Karpas-422 (cell line): ENCODE data around the gene PSME2. TPM values are rescaled to one million over a fixed set of nuclear protein-coding genes. Genes with fewer than 3 reads are reported as not detected.

Experiments used
- DNase-seq: peaks from one replicate; pipeline ENCODE4 v3.0.0-alpha.2; 2015
- H2AFZ ChIP-seq: fragments of 200-600 bp; sonication (generic); 2 replicates; pipeline ENCODE4 v1.6.1; 2014; ENCODE audit warnings: antibody characterized with exemption, low read length, mixed read lengths
- H3K27ac ChIP-seq: fragments of 200-600 bp; sonication (generic); 2 replicates; pipeline ENCODE4 v1.5.1; 2014; ENCODE audit warnings: mild to moderate bottlenecking, low read length, moderate library complexity
- H3K27me3 ChIP-seq: fragments of 200-600 bp; sonication (generic); 2 replicates; pipeline ENCODE4 v1.6.1; 2014; ENCODE audit warnings: low read length, mixed read lengths
- H3K36me3 ChIP-seq: fragments of 200-600 bp; sonication (generic); 2 replicates; pipeline ENCODE4 v1.6.1; 2014; ENCODE audit warnings: low read length, mixed read lengths; ENCODE audit not compliant: insufficient read depth
- H3K4me1 ChIP-seq: fragments of 200-600 bp; sonication (generic); 2 replicates; pipeline ENCODE4 v1.6.1; 2014; ENCODE audit warnings: mild to moderate bottlenecking, low read length, mixed read lengths
- H3K4me2 ChIP-seq: fragments of 200-600 bp; sonication (generic); 2 replicates; pipeline ENCODE4 v1.6.1; 2014; ENCODE audit warnings: low read length, low read depth, mild to moderate bottlenecking; ENCODE audit not compliant: poor library complexity, severe bottlenecking
- H3K4me3 ChIP-seq: fragments of 200-600 bp; sonication (generic); 2 replicates; pipeline ENCODE4 v1.5.1; 2014; ENCODE audit warnings: mild to moderate bottlenecking, antibody characterized with exemption, low read length, mixed read lengths
- H3K79me2 ChIP-seq: fragments of 200-600 bp; sonication (generic); 2 replicates; pipeline ENCODE4 v1.6.1; 2014; ENCODE audit warnings: mild to moderate bottlenecking, low read length, mixed read lengths
- H3K9ac ChIP-seq: fragments of 200-600 bp; sonication (generic); 2 replicates; pipeline ENCODE4 v1.6.0; 2014; ENCODE audit warnings: low read length
- H3K9me2 ChIP-seq: fragments of 200-600 bp; sonication (generic), shearing (Covaris generic); replicated peaks from 2 replicates; pipeline ENCODE4 v1.6.0; 2014; ENCODE audit warnings: mild to moderate bottlenecking, low read length, moderate library complexity; ENCODE audit not compliant: insufficient read depth
- H3K9me3 ChIP-seq: fragments of 300-700, 200-600 bp; sonication (generic); 2 replicates; pipeline ENCODE4 v1.6.1; 2014; ENCODE audit warnings: low read length, mixed read lengths
- H4K20me1 ChIP-seq: fragments of 200-600 bp; sonication (generic); 2 replicates; pipeline ENCODE4 v1.6.1; 2014; ENCODE audit warnings: mild to moderate bottlenecking, antibody characterized with exemption, low read length, low read depth; ENCODE audit not compliant: insufficient read depth
- total RNA-seq: library from RNA; depleted of rRNA; stranded (reverse); fragments of >200 nt; shearing (Covaris generic); gene quantifications from 2 replicates; pipeline ENCODE4 v1.2.3, GENCODE V29; 2014; ENCODE audit warnings: low replicate concordance

PSME2 gene
- total RNA-seq, 1 experiment from 2014 or later, result 536 TPM

DNA sequence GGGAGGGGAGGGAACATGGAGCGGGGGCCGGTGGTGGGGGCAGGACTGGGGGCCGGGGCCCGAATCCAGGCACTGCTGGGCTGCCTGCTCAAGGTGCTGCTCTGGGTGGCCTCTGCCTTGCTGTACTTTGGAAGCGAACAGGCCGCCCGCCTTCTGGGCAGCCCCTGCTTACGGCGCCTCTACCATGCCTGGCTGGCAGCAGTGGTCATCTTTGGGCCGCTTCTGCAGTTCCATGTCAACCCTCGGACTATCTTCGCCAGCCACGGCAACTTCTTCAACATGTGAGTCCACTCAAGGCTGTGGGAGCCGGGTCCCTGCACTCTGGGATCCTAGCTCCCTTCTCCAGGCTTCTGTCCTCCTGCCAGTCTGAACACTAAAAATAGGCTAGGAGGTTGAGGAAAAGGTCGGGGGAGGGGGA is 14.9 kb downstream of the PSME2 start:
- Histone ChIP-seq H4K20me1 (no peaks in the 10 kb centered on the region), H3K9ac (no peak overlapping the region), H3K79me2 (peaks cover 6% of the 10 kb centered on the region), H3K36me3 (no peaks in the 10 kb centered on the region), H3K27me3 (no peaks in the 10 kb centered on the region), H2AFZ (no peak overlapping the region), H3K9me3 (no peaks in the 10 kb centered on the region), H3K4me2 (no peak overlapping the region), H3K27ac (no peak overlapping the region), H3K4me3 (no peak overlapping the region), H3K4me1 (peaks cover 9% of the 10 kb centered on the region), H3K9me2 (no peaks in the 10 kb centered on the region)
- no peak for DNase-seq

- H3K9ac ChIP-seq, result no peak overlapping the region
Measured at GRCh38 chr14:24130717-24131548, 15.5 kb downstream of the PSME2 start.

GRCh38 chr14:24130380-24130716 is 16.1 kb downstream of the PSME2 start, which contains the start of gene FITM1:
FITM1 (plus strand) TSS chr14:24130659; CDS start chr14:24131564, 905 bp downstream.
- Histone ChIP-seq H3K27me3 (no peaks in the 10 kb centered on the region), H3K9ac (no peak within 1 kb of the TSS)

More at GRCh38 chr14:24130717-24131548, 15.5 kb downstream of the PSME2 start:
- no peaks in the 10 kb centered on the region for H3K36me3 ChIP-seq
- H3K9me3 ChIP-seq, result no peaks in the 10 kb centered on the region
- no peaks in the 10 kb centered on the region for H4K20me1 ChIP-seq
- H3K4me1 ChIP-seq, result peaks cover 9% of the 10 kb centered on the region
- H3K4me3 ChIP-seq, result no peak overlapping the region
- no peaks in the 10 kb centered on the region for H3K27me3 ChIP-seq
- no peak for DNase-seq
- no peaks in the 10 kb centered on the region for H3K9me2 ChIP-seq
- no peak overlapping the region for H2AFZ ChIP-seq
- H3K4me2 ChIP-seq, result no peak overlapping the region
- no peak overlapping the region for H3K27ac ChIP-seq
- no peaks in the 10 kb centered on the region for H3K79me2 ChIP-seq

GRCh38 chr14:24129410-24129998 is 16.9 kb downstream of the PSME2 start:
- Histone ChIP-seq H3K4me3 (no peak overlapping the region), H2AFZ (no peak overlapping the region), H3K9ac (no peak overlapping the region), H3K4me1 (no peaks in the 10 kb centered on the region), H4K20me1 (no peaks in the 10 kb centered on the region), H3K36me3 (no peaks in the 10 kb centered on the region), H3K27me3 (no peaks in the 10 kb centered on the region), H3K79me2 (no peaks in the 10 kb centered on the region), H3K9me2 (no peaks in the 10 kb centered on the region), H3K27ac (no peak overlapping the region), H3K4me2 (no peak overlapping the region), H3K9me3 (no peaks in the 10 kb centered on the region)
- DNase-seq, result no peak

More at GRCh38 chr14:24130380-24130716, 16.1 kb downstream of the PSME2 start, which contains the start of gene FITM1:
- H3K27ac ChIP-seq, result no peak within 1 kb of the TSS
- no peaks in the 10 kb centered on the region for H3K9me3 ChIP-seq
- DNase-seq, result no peak
- no peak within 1 kb of the TSS for H3K4me3 ChIP-seq
- H3K36me3 ChIP-seq, result no peaks in the 10 kb centered on the region
- H2AFZ ChIP-seq, result no peak within 1 kb of the TSS
- no peaks in the 10 kb centered on the region for H3K9me2 ChIP-seq
- no peak within 1 kb of the TSS for H3K4me2 ChIP-seq
- no peaks in the 10 kb centered on the region for H4K20me1 ChIP-seq
- H3K79me2 ChIP-seq, result no peaks in the 10 kb centered on the region
- peaks cover 4% of the 10 kb centered on the region for H3K4me1 ChIP-seq

DNA sequence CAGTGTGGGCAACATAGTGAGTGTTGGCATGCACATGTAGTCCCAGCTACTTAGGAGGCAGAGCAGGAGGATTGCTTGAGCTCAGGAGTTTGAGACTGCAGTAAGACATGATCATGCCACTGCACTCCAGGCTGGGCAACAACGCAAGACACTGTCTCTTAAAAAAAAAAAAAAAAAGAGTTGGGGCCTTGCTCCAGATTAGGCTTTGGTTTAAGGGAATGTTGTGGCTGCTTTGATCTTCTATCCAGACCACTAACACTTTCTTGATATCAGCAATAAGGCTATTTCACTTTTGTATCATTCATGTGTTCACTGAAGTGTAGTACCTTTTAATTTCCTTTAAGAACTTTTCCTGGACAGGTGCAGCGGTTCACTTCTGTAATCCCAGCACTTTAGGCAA is 18.7 kb downstream of the PSME2 start:
- Histone ChIP-seq H3K36me3 (peaks cover 2% of the 10 kb centered on the region; the same call in 1 of the 2 replicates), H3K9ac (no peak overlapping the region), H3K9me2 (no peaks in the 10 kb centered on the region), H3K79me2 (no peaks in the 10 kb centered on the region), H3K4me2 (no peak overlapping the region), H3K9me3 (no peaks in the 10 kb centered on the region), H3K4me1 (peaks cover 8% of the 10 kb centered on the region), H2AFZ (no peak overlapping the region), H3K4me3 (no peak overlapping the region), H3K27me3 (no peaks in the 10 kb centered on the region), H4K20me1 (no peaks in the 10 kb centered on the region), H3K27ac (no peak overlapping the region)
- DNase-seq, result no peak

DNA sequence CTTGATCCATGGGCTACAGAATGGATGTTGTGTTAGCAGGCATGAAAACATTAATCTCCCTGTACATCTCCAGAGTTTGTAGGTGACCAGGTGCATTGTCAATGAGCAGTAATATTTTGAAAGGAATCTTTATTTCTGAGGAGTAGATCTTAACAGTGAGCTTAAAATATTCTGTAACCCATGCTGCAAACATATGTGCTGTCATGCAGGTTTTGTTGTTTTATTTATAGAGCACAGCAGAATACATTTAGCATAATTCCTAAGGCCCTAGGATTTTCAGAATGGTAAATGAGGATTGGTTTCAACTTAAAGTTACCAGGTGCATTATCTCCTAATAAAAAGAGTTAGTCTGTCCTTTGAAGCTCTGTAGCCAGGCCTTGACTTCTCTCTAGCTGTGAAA is 19.5 kb downstream of the PSME2 start:
- Histone ChIP-seq H3K4me2 (no peak overlapping the region), H3K4me3 (no peak overlapping the region)
- no peak for DNase-seq

GRCh38 chr14:24123424-24124417 is 22.7 kb downstream of the PSME2 start:
- Histone ChIP-seq H3K36me3 (peaks cover 18% of the 10 kb centered on the region), H3K4me1 (peaks cover 13% of the 10 kb centered on the region), H3K27me3 (no peaks in the 10 kb centered on the region), H4K20me1 (no peaks in the 10 kb centered on the region), H3K9me3 (no peaks in the 10 kb centered on the region), H3K9me2 (no peaks in the 10 kb centered on the region), H3K79me2 (no peaks in the 10 kb centered on the region), H3K4me2 (no peak overlapping the region), H3K9ac (no peak overlapping the region), H2AFZ (no peak overlapping the region), H3K4me3 (no peak overlapping the region), H3K27ac (no peak overlapping the region)
- no peak for DNase-seq

More for the DNA sequence above, 19.5 kb downstream of the PSME2 start:
- no peaks in the 10 kb centered on the region for H3K9me3 ChIP-seq
- H3K36me3 ChIP-seq, result peaks cover 5% of the 10 kb centered on the region; the same call in 1 of the 2 replicates
- no peak overlapping the region for H2AFZ ChIP-seq
- H3K27me3 ChIP-seq, result no peaks in the 10 kb centered on the region
- no peak overlapping the region for H3K9ac ChIP-seq
- H3K27ac ChIP-seq, result no peak overlapping the region
- no peaks in the 10 kb centered on the region for H3K9me2 ChIP-seq
- H3K79me2 ChIP-seq, result no peaks in the 10 kb centered on the region
- H4K20me1 ChIP-seq, result no peaks in the 10 kb centered on the region
- H3K4me1 ChIP-seq, result peaks cover 13% of the 10 kb centered on the region
